ENCODE data around the gene GALNT10. TPM values are rescaled to one million over a fixed set of nuclear protein-coding genes. Genes with fewer than 3 reads are reported as not detected.

Gene GALNT10
- total RNA-seq, 1 experiment from 2014 or later = 22.9 TPM

- ATAC-seq (no peak), DNase-seq (ENCODE audit: low spot score) (no peak)
- ChIA-PET CTCF (no interaction called here), POLR2A (no interaction called here)
- Mint-ChIP-seq H3K4me3 (no peak overlapping the region), H3K27me3 (ENCODE audit: low read depth) (no peaks in the 10 kb centered on the region), H3K9me3 (peaks cover 25% of the 10 kb centered on the region), H3K36me3 (peaks cover 23% of the 10 kb centered on the region), H3K27ac (no peak overlapping the region), H3K4me1 (peaks cover 14% of the 10 kb centered on the region)
- no peak for TF ChIP-seq FOXK1 (CRISPR knock-in tag; IDR thresholded peaks at IDR 0.05)
- no peak for TF ChIP-seq OVOL2 (CRISPR knock-in tag; IDR thresholded peaks at IDR 0.05; ENCODE audit: borderline replicate concordance)
- no peak for TF ChIP-seq RORB (CRISPR knock-in tag; IDR thresholded peaks at IDR 0.05)
- TF ChIP-seq TEAD1 (CRISPR knock-in tag; IDR thresholded peaks at IDR 0.05) = no peak
- no peak for TF ChIP-seq STAT6 (CRISPR knock-in tag; conservative IDR thresholded peaks at IDR 0.05; ENCODE audit: low read depth)
- no peak for TF ChIP-seq ZNF317 (CRISPR knock-in tag; IDR thresholded peaks at IDR 0.05; ENCODE audit: borderline replicate concordance, low read depth)
- TF ChIP-seq CBFB (CRISPR knock-in tag; IDR thresholded peaks at IDR 0.05; ENCODE audit: low read depth) = no peak
- no peak for TF ChIP-seq MLX (CRISPR knock-in tag; IDR thresholded peaks at IDR 0.05)
- no peak for TF ChIP-seq FOXP4 (CRISPR knock-in tag; IDR thresholded peaks at IDR 0.05)
- no peak for TF ChIP-seq ZNF532 (CRISPR knock-in tag; IDR thresholded peaks at IDR 0.05; ENCODE audit: borderline replicate concordance)
- no peak for TF ChIP-seq ETV6 (CRISPR knock-in tag; IDR thresholded peaks at IDR 0.05)
- TF ChIP-seq NFYB (CRISPR knock-in tag; conservative IDR thresholded peaks at IDR 0.05; ENCODE audit: low read depth) = no peak
- TF ChIP-seq ELF4 (CRISPR knock-in tag; IDR thresholded peaks at IDR 0.05; ENCODE audit: low read depth) = no peak
- TF ChIP-seq JAZF1 (CRISPR knock-in tag; IDR thresholded peaks at IDR 0.05) = no peak
- no peak for TF ChIP-seq JUN (CRISPR knock-in tag; IDR thresholded peaks at IDR 0.05)
- no peak for TF ChIP-seq ARID4B (CRISPR knock-in tag; IDR thresholded peaks at IDR 0.05; ENCODE audit: borderline replicate concordance)
- no peak for TF ChIP-seq KAT7 (CRISPR knock-in tag; IDR thresholded peaks at IDR 0.05; ENCODE audit: borderline replicate concordance)
- no peak for TF ChIP-seq PRDM15 (CRISPR knock-in tag; IDR thresholded peaks at IDR 0.05)
Observed at GRCh38 chr5:154227090-154227489, 36.6 kb downstream of the GALNT10 start.

All from WTC11 (cell line).